Measurements from ENCODE around the gene RPGR.
A peak's percentile ranks its signal among the peaks of the same experiment; 100 is the strongest.

The RPGR gene
- 12.6 to 25.9 (median 14.6) reads per million in 3 experiments for total RNA-seq

GRCh38 chrX:38327007-38327774 is at the start of gene RPGR:
Gene RPGR, minus strand, starts transcription at chrX:38327509. Its CDS starts 142 bp downstream, at chrX:38327367.
- DNase-seq: peak; percentile 91

GRCh38 chrX:38376747-38377146 is 49.4 kb upstream of the RPGR start:
- DNase-seq: no peak

- no peak for DNase-seq
Observed at GRCh38 chrX:38375891-38376290, 48.6 kb upstream of the RPGR start.

GRCh38 chrX:38374431-38374830 is 47.1 kb upstream of the RPGR start:
- no peak for DNase-seq

GRCh38 chrX:38371641-38372040 is 44.3 kb upstream of the RPGR start:
- DNase-seq: no peak

GRCh38 chrX:38368774-38369173 is 41.5 kb upstream of the RPGR start:
- DNase-seq: no peak

GRCh38 chrX:38365954-38366353 is 38.6 kb upstream of the RPGR start:
- no peak for DNase-seq

- no peak for DNase-seq
Observed at GRCh38 chrX:38363046-38363445, 35.7 kb upstream of the RPGR start.

- no peak for DNase-seq
Observed at GRCh38 chrX:38357747-38358673, 30.7 kb upstream of the RPGR start.

- DNase-seq: no peak
Observed at GRCh38 chrX:38356401-38356800, 29.1 kb upstream of the RPGR start.

- DNase-seq: no peak
Observed at GRCh38 chrX:38352362-38352761, 25.1 kb upstream of the RPGR start, which contains the start of gene OTC. Gene OTC, plus strand, starts transcription at chrX:38352604. Its CDS starts 93 bp downstream, at chrX:38352697.

GRCh38 chrX:38351346-38351745 is 24.0 kb upstream of the RPGR start:
- DNase-seq: no peak

GRCh38 chrX:38347136-38347535 is 19.8 kb upstream of the RPGR start:
- DNase-seq: no peak

GRCh38 chrX:38346150-38346549 is 18.8 kb upstream of the RPGR start:
- DNase-seq: no peak

GRCh38 chrX:38342853-38343778 is 15.8 kb upstream of the RPGR start:
- DNase-seq: no peak

GRCh38 chrX:38341442-38341841 is 14.1 kb upstream of the RPGR start:
- no peak for DNase-seq

GRCh38 chrX:38336538-38337240 is 9.4 kb upstream of the RPGR start:
- DNase-seq: no peak

- no peak for DNase-seq
Observed at GRCh38 chrX:38335382-38335781, 8.1 kb upstream of the RPGR start.

GRCh38 chrX:38332505-38332904 is 5.2 kb upstream of the RPGR start:
- DNase-seq: no peak

GRCh38 chrX:38327775-38328081 is 419 bp upstream of the RPGR start:
- DNase-seq: no peak

- DNase-seq: no peak
Observed at GRCh38 chrX:38326086-38326485, 1.2 kb downstream of the RPGR start.

- DNase-seq: no peak
Observed at GRCh38 chrX:38320819-38321218, 6.5 kb downstream of the RPGR start.

Measured in central memory CD4-positive, alpha-beta T cell (primary cell).